ENCODE measurements around the gene HK3. TPM values are rescaled to one million over a fixed set of nuclear protein-coding genes. Genes with fewer than 3 reads are reported as not detected.

Gene HK3
- polyA plus RNA-seq, 1 donor from 2014 or later, result 7.8 TPM

- Histone ChIP-seq H3K27me3 (ENCODE audit: insufficient read depth, low read depth, low read length) (no peaks in the 10 kb centered on the region), H4K20me1 (ENCODE audit: insufficient read depth) (no peaks in the 10 kb centered on the region), H3K27ac (ENCODE audit: low read length) (no peak overlapping the region), H3K4me2 (ENCODE audit: low read length) (no peak overlapping the region), H3K9me3 (ENCODE audit: low read length) (no peaks in the 10 kb centered on the region), H3K36me3 (ENCODE audit: insufficient read depth, low read length) (no peaks in the 10 kb centered on the region), H3K79me2 (replicated peaks; ENCODE audit: insufficient read depth, low read length) (no peaks in the 10 kb centered on the region), H3K4me3 (ENCODE audit: low read length) (no peak overlapping the region), H2AFZ (ENCODE audit: low read depth, low read length) (no peak overlapping the region), H3K9me2 (ENCODE audit: insufficient read depth, low read length) (no peaks in the 10 kb centered on the region), H3F3A (ENCODE audit: insufficient read depth, low read length, poor library complexity, severe bottlenecking) (no peaks in the 10 kb centered on the region), H3K9ac (ENCODE audit: low read length) (no peak overlapping the region)
- TF ChIP-seq TAF1 (IDR thresholded peaks at IDR 0.05; ENCODE audit: low read depth), result no peak
- TF ChIP-seq RAD21 (conservative IDR thresholded peaks at IDR 0.05), result no peak
- no peak for TF ChIP-seq EP300 (conservative IDR thresholded peaks at IDR 0.05; ENCODE audit: poor library complexity, severe bottlenecking)
- TF ChIP-seq SMC3 (conservative IDR thresholded peaks at IDR 0.05; ENCODE audit: poor library complexity), result no peak
- TF ChIP-seq CTCF (IDR thresholded peaks at IDR 0.05; ENCODE audit: poor library complexity, severe bottlenecking), result no peak
- no peak for TF ChIP-seq MXI1 (conservative IDR thresholded peaks at IDR 0.05; ENCODE audit: poor library complexity, severe bottlenecking)
- TF ChIP-seq EZH2 (IDR thresholded peaks at IDR 0.05; ENCODE audit: borderline replicate concordance, insufficient read depth, low read length, poor library complexity, severe bottlenecking), result no peak
- TF ChIP-seq POLR2AphosphoS5 (IDR thresholded peaks at IDR 0.05), result no peak
- TF ChIP-seq REST (IDR thresholded peaks at IDR 0.05; ENCODE audit: borderline replicate concordance), result no peak
Observed at GRCh38 chr5:176918613-176919012, 19.5 kb upstream of the HK3 start.

GRCh38 chr5:176916337-176916736, 17.2 kb upstream of the HK3 start:
- no peak for TF ChIP-seq RAD21 (conservative IDR thresholded peaks at IDR 0.05)
- TF ChIP-seq EZH2 (IDR thresholded peaks at IDR 0.05; ENCODE audit: borderline replicate concordance, insufficient read depth, low read length, poor library complexity, severe bottlenecking), result no peak
- TF ChIP-seq SMC3 (conservative IDR thresholded peaks at IDR 0.05; ENCODE audit: poor library complexity), result no peak
- no peak for TF ChIP-seq TAF1 (IDR thresholded peaks at IDR 0.05; ENCODE audit: low read depth)
- TF ChIP-seq REST (IDR thresholded peaks at IDR 0.05; ENCODE audit: borderline replicate concordance), result no peak
- no peak for TF ChIP-seq POLR2AphosphoS5 (IDR thresholded peaks at IDR 0.05)
- H3K9me3 ChIP-seq (ENCODE audit: low read length), result no peaks in the 10 kb centered on the region
- no peak overlapping the region for H3K9ac ChIP-seq (ENCODE audit: low read length)
- no peak overlapping the region for H2AFZ ChIP-seq (ENCODE audit: low read depth, low read length)
- no peaks in the 10 kb centered on the region for H3K79me2 ChIP-seq (replicated peaks; ENCODE audit: insufficient read depth, low read length)
- no peaks in the 10 kb centered on the region for H3K27me3 ChIP-seq (ENCODE audit: insufficient read depth, low read depth, low read length)
- H3K4me2 ChIP-seq (ENCODE audit: low read length), result no peak overlapping the region
- H3K4me3 ChIP-seq (ENCODE audit: low read length), result no peak overlapping the region
- H4K20me1 ChIP-seq (ENCODE audit: insufficient read depth), result no peaks in the 10 kb centered on the region
- no peak overlapping the region for H3K27ac ChIP-seq (ENCODE audit: low read length)
- no peaks in the 10 kb centered on the region for H3F3A ChIP-seq (ENCODE audit: insufficient read depth, low read length, poor library complexity, severe bottlenecking)
- no peaks in the 10 kb centered on the region for H3K36me3 ChIP-seq (ENCODE audit: insufficient read depth, low read length)
- H3K9me2 ChIP-seq (ENCODE audit: insufficient read depth, low read length), result no peaks in the 10 kb centered on the region

Measured in neural cell (in vitro differentiated cells).